Duodenal mucosa (tissue), 2 donors: ENCODE data around the gene DEPP1.

ENCODE experiments used
- H3K27ac ChIP-seq: one replicate; pipeline ENCODE4 v1.7.0; 2013; ENCODE audit warnings: low read depth, low read length
- H3K27me3 ChIP-seq, 2 donors: one replicate each; pipeline ENCODE4 v1.7.0; 2013; ENCODE audit warnings: low read length in 2 of 2, control low read depth in 1 of 2; ENCODE audit not compliant: insufficient read depth in 2 of 2, control insufficient read depth in 1 of 2
- H3K36me3 ChIP-seq, 2 donors: one replicate each; pipeline ENCODE4 v1.7.0; 2013; ENCODE audit warnings: low read length in 2 of 2, control low read depth in 1 of 2; ENCODE audit not compliant: insufficient read depth in 2 of 2, control insufficient read depth in 1 of 2
- H3K4me1 ChIP-seq, 2 donors: one replicate each; pipeline ENCODE4 v1.7.0; 2013; ENCODE audit warnings: low read length in 2 of 2, control low read depth in 1 of 2; ENCODE audit not compliant: insufficient read depth in 2 of 2, control insufficient read depth in 1 of 2
- H3K4me3 ChIP-seq, 2 donors: one replicate each; pipeline ENCODE4 v1.7.0; 2013; ENCODE audit warnings: low read length in 2 of 2, low read depth in 1 of 2
- H3K9ac ChIP-seq, 2 donors: one replicate each; pipeline ENCODE4 v1.7.0; 2013; ENCODE audit warnings: low read length in 2 of 2, low read depth in 1 of 2
- H3K9me3 ChIP-seq, 2 donors: one replicate each; pipeline ENCODE4 v1.7.0; 2013; ENCODE audit warnings: low read length in 2 of 2, control low read depth in 1 of 2; ENCODE audit not compliant: control insufficient read depth in 1 of 2

The DEPP1 gene

DNA sequence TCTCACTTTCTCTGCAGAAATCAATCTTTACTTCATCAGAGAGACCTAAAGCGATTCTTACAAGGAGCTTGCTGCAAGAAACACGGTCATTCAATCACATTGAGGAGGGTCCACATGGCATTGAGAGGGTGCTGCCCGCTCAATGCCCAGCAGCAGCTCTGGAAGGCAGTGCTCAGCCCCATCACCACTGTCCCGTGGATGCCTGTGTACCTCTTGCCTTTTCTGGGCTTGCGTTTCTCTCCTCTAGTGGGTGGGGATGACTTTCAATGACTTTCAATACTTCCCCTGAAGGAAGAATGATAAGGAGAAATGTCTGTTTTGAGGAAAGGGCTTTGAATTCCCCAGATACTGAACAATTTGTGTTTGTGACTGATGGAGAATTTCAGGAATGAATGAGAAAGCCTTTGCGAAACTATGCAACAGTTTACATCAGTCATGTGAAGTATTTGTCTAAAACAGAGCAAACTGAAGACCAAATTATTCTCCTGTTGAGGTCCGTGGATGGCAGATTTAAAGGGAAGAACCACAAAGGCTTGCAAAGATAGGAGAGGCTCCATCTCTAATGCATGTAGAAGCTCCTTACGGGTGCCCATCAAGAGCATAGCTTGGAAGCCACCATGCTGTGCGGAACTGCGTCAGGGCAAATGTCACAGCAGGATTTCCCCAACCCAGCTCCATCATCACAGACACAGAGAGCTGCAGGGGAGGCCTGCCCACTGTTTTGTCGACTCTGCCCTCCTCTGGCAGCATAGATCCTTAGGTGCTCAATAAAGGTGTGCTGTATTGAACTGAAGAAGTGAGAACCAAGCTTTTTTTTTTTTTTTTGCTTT is 15.5 kb upstream of the DEPP1 start:
- Histone ChIP-seq H3K36me3 (peaks cover 10 to 42% of the 10 kb centered on the region in 2 donors), H3K27ac (no peak overlapping the region), H3K27me3 (no peaks in the 10 kb centered on the region), H3K9ac (no peak overlapping the region), H3K4me1 (peaks cover 11 to 21% of the 10 kb centered on the region in 2 donors), H3K9me3 (no peaks in the 10 kb centered on the region), H3K4me3 (no peak overlapping the region)

DNA sequence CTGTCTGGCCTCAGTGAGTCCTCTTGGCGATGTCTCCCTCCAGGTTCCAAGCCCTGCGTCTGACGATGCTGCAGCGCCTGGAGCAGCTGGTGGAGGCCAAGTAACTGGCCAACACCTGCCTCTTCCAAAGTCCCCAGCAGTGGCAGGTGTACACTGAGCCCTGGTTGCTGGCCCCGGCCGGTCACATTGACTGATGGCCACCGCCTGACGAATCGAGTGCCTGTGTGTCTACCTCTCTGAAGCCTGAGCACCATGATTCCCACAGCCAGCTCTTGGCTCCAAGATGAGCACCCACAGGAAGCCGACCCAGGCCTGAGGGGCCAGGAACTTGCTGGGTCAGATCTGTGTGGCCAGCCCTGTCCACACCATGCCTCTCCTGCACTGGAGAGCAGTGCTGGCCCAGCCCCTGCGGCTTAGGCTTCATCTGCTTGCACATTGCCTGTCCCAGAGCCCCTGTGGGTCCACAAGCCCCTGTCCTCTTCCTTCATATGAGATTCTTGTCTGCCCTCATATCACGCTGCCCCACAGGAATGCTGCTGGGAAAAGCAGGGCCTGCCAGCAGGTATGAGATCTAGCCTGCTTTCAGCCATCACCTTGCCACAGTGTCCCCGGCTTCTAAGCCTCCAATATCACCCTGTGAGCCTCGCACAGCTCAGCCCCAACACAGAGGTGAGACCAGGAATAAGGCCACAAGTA is 14.8 kb upstream of the DEPP1 start:
- Histone ChIP-seq H3K9me3 (no peaks in the 10 kb centered on the region), H3K27ac (no peak overlapping the region), H3K36me3 (peaks cover 10 to 50% of the 10 kb centered on the region in 2 donors), H3K4me1 (peaks cover 11 to 21% of the 10 kb centered on the region in 2 donors), H3K9ac (no peak overlapping the region), H3K27me3 (no peaks in the 10 kb centered on the region), H3K4me3 (no peak overlapping the region)

DNA sequence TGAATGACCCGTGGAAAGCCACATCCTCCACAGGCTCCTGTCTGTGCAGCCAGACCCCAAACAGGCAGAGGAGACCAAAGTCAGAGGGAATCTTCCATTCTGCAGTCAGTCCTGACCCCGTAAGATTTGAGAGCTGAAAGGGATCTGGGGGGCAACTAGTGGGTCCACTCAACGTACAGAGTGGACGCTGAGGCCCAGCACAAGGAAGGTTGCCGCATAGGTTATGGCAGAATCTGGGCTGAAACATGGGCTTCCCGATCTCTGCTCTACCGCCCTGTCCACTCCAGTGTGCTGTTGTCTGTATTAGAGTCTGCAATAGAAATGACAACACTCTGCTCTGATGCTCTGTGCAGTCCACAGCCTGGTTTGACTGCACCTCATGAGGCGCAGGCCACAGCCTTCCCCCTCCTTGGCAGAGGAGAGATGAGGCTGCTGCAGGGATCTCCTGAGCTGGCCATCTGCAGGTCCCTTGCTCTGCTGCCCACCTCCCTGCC is 14.2 kb upstream of the DEPP1 start:
- no peaks in the 10 kb centered on the region for H3K9me3 ChIP-seq
- H3K27ac ChIP-seq = no peak overlapping the region
- peaks cover 10 to 55% of the 10 kb centered on the region in 2 donors for H3K36me3 ChIP-seq
- H3K9ac ChIP-seq = no peak overlapping the region
- H3K4me3 ChIP-seq = no peak overlapping the region
- no peaks in the 10 kb centered on the region for H3K27me3 ChIP-seq
- peaks cover 11 to 21% of the 10 kb centered on the region in 2 donors for H3K4me1 ChIP-seq

DNA sequence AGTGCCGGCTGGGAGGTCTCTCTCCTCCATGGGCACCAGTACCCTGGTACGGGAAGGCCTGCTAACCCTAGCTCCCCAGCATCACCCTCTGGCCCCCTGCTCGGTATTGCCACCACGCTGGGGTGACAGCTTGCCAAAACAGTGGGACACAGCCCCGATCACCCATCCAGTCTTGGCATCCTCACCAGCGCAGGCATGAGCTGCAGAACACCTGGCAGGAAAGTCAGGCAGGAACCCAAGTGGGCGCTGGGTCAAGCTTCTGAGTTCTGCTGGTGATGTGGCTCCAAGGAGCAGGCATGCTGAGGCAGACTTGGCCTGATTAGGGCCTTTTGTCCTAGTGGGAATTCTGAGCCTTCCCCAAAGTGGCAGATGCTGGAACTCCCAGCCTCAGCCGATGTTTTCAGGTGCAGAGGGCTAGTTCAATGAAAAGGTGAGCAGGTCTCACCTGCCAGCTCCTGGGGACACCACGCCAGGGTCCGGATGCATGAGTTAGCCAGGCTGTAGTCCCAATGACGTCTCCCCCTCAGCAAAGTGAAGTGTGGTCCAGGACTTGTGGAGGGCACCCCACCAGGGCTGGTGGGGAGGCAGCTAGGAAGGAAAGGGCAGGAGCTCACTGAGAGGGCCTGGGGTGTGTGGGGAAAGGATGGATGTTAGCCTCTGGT is 13.6 kb upstream of the DEPP1 start:
- Histone ChIP-seq H3K27ac (no peak overlapping the region), H3K27me3 (no peaks in the 10 kb centered on the region), H3K9ac (no peak overlapping the region), H3K9me3 (no peaks in the 10 kb centered on the region), H3K4me3 (no peak overlapping the region), H3K36me3 (peaks cover 10 to 59% of the 10 kb centered on the region in 2 donors), H3K4me1 (peaks cover 11 to 21% of the 10 kb centered on the region in 2 donors)

DNA sequence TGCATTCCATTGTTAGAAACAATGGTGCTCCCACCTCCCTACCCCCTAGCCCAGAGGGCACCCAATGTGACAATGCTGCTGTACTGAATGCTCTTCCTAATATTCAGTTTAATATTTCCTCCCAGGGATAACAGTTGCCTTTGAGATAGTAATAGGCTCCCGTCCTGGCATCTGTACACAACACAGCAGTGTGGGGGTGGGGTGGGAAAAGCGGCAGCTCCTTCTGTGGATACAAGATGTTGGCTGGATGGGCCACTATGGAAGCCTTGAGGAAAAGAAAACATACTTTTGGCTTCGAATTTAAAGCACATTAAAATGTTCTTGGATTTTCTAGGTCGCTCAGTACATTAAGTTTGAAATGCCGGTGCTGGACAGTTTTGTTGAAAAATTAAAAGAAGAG is 13.0 kb upstream of the DEPP1 start:
- H3K4me1 ChIP-seq = peaks cover 7 to 16% of the 10 kb centered on the region in 2 donors
- peaks cover 10 to 64% of the 10 kb centered on the region in 2 donors for H3K36me3 ChIP-seq
- H3K9ac ChIP-seq = no peak overlapping the region
- no peaks in the 10 kb centered on the region for H3K27me3 ChIP-seq
- no peak overlapping the region for H3K27ac ChIP-seq
- H3K4me3 ChIP-seq = no peak overlapping the region
- H3K9me3 ChIP-seq = no peaks in the 10 kb centered on the region

DNA sequence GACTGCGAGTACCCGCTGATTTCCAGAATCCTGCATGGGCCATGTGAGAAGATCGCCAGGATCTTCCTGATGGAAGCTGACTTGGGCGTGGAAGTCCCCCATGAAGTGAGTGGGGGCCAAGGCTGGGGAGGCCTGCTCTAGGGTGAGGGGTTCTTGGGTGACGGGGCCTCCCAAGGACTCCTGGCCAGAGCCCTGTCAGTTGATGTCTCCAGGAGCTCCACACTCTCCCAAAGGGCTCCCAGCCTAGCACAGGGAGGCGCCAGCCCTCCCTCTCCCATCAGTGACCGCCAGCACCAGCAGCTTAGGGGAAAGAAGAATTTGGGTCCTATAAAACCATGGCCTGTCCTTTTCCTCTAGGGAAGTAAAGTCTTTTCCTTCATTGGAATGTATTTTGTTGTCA is 12.4 kb upstream of the DEPP1 start:
- Histone ChIP-seq H3K27me3 (no peaks in the 10 kb centered on the region), H3K27ac (no peak overlapping the region), H3K36me3 (peaks cover 10 to 70% of the 10 kb centered on the region in 2 donors), H3K4me3 (no peak overlapping the region), H3K4me1 (peaks cover under 1 to 10% of the 10 kb centered on the region in 2 donors), H3K9ac (no peak overlapping the region), H3K9me3 (no peaks in the 10 kb centered on the region)

DNA sequence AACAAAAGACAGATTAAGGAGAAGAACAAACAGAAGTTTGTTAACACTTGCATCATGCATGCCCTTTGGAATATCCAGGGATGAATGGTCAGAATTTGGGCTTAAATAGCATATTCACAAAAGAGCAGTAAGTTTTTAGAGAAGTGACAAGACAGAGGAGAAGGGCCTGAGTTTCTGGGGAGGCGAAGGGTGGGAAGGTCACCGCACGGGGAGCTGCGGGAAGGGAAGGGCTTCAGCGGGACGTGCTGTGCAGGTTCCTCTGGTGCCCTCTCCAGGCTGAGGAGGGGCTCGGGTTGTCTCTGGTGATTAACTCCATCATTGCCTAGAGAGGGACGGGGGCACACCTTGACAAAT is 11.7 kb upstream of the DEPP1 start:
- Histone ChIP-seq H3K9me3 (no peaks in the 10 kb centered on the region), H3K36me3 (peaks cover 13 to 77% of the 10 kb centered on the region in 2 donors), H3K27ac (no peak overlapping the region), H3K4me3 (no peak overlapping the region), H3K27me3 (no peaks in the 10 kb centered on the region), H3K4me1 (peaks cover 0 to 3% of the 10 kb centered on the region in 2 donors), H3K9ac (no peak overlapping the region)

DNA sequence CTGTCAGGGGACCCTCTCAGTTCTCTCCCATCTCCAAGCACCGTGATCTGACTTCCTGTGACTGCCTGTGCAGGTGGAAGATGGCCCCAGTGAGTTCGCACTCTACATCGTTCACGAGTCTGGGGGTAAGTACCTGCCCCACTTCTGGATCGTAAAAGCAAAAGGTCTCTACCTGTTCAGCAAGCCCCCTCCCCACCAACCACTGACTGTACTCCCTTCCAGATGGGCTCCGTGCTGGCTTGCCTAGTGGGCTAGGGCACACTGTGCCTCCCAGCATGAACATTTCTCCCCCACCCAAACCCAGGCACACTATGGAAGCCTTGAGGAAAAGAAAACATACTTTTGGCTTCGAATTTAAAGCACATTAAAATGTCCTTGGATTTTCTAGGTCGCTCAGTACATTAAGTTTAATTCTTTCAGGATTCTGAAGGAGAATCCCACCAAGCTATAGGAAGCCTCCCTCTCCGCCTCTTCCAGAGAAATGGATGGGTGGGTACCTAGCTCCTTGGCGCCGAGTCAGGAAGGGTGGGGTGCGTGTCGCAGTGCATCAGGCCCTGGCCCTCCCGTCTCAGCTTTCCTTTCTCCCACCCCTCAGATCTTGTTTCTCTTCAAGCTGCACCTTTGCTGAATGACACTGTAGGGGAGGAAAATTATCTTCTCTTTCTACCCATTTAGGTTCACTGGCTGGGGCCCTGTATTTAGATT is 11.1 kb upstream of the DEPP1 start:
- Histone ChIP-seq H3K27me3 (no peaks in the 10 kb centered on the region), H3K27ac (no peak overlapping the region), H3K9me3 (no peaks in the 10 kb centered on the region), H3K36me3 (peaks cover 16 to 82% of the 10 kb centered on the region in 2 donors), H3K4me3 (no peak overlapping the region), H3K4me1 (no peaks in the 10 kb centered on the region), H3K9ac (no peak overlapping the region)

DNA sequence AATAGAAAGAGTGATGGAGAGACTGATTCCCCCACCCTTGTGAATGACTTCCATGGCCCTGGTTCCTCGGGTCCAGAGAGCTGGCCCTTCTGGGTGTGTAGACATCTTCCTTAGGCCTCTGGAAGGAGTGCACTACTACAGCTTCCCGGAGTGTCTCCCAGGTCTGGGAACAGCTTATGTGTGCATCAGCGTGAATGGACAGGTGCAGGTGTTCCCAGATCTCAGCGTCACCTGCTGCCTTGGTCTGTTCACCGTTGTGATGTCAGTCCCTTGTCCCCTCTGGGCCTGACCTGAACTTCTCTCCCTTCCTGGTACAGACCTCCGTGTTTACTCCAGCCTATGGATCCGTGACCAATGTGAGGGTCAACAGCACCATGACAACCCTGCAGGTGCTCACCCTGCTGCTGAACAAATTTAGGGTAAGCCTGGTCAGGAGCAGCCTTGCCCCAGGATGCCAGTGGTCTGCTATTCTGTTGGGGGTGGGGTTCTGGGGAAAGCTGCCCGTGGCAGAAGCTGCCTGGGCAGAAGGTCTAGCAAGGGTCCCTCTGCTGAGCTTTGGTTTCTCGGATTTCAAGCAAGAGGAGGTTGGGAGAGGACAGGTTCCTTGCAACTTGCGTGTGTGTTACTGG is 10.5 kb upstream of the DEPP1 start:
- H3K27ac ChIP-seq = no peak overlapping the region
- no peak overlapping the region for H3K4me3 ChIP-seq
- no peaks in the 10 kb centered on the region for H3K27me3 ChIP-seq
- H3K36me3 ChIP-seq = peaks cover 20 to 86% of the 10 kb centered on the region in 2 donors
- H3K9me3 ChIP-seq = no peaks in the 10 kb centered on the region
- H3K9ac ChIP-seq = no peak overlapping the region
- H3K4me1 ChIP-seq = no peaks in the 10 kb centered on the region
